HS-27A (cell line): ENCODE results near the gene UBE2E2.
"Not testable (repeated sequence)": the region's sequence is repeated elsewhere in the genome, so short reads cannot be mapped to it uniquely, and the experiment has no call there.

Experiments
- DNase-seq: peaks from one replicate; pipeline ENCODE4 v3.0.0-alpha.2; 2012; ENCODE audit warnings: low read depth, missing footprints

The UBE2E2 gene

DNA sequence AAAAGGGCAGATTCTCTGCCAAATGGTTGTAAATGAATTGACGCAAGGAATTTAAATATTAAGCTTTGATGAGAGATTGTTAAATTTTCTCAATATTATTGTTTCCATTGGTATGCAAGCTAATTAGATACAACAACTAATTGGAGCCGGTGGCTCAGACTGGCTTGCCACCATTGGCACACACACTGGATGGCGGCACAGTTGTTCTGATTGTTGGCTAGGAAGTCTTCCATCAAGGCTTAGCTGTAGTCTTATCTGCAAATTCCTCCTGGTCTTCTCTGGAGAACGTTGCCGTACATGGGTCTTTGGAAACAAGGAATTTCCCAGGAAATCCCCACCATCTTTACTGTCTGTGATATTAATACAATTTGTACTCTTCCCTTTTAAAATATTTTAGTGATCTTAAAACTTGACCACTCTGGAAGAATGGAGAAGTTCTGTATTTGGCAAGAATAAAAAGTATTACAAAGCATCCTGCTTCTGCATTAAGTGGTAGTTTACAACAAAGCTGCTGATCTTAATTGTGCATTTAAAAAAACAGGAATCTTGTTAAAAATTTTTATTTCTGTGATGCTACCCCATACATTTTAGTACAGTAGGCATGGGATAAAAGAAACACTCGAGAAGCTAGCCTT, 126.5 kb downstream of the UBE2E2 start:
- no peak for DNase-seq

DNA sequence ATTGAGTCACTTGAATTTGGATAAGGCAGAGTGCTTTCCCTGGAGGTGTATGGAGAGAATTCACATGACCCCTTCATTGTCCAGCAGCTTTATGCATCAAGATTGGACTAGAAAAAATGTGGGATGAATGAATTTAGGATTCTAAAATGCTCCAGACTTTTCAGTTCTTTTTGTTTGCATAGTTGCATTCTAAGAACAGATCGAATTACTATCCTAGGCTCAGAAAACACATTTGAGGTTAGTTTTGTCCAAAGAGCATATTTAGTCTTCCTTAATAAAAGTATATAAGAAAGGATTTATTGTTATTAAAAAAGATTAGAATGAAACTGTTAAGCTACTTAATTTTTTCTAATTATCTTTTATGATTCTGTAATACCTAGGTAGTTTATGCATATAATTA, 127.4 kb downstream of the UBE2E2 start:
- no peak for DNase-seq

DNA sequence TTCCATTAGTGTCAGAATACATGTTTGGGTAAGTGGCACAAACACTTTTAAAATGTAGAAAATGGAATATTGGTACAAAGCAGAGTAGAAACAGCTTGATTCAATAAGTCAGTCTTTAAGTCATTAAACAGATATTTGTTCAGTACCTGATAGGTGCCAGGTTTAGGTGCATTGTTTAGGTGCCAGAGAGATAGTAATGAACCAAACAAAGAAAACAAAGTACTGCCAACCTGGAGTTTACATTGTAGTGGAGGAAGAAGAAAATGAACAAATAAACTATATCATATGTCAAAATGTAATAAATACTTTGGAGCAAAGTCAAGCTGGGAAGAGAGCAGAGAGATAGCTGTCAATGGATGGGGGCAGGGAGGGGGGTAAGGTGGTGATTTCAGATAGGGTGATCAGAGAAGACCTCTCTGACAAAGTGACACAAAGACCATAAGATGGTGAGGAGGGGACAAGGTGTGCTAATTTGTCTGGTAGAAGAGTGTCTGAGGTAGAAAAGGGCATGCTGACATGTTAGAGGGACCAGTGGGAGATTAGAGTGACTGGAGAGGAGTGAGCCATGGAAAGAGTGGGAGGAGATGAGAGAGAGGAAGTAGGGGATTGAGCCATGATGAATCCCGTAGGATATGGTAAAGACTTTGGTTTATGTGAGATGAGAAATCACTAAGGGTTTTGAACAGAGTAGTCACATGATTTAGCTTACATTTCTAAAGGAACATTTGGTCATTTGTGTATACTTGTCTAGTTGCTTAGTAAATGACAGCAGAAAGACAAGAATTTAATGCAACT, 128.2 kb downstream of the UBE2E2 start:
- no peak for DNase-seq

DNA sequence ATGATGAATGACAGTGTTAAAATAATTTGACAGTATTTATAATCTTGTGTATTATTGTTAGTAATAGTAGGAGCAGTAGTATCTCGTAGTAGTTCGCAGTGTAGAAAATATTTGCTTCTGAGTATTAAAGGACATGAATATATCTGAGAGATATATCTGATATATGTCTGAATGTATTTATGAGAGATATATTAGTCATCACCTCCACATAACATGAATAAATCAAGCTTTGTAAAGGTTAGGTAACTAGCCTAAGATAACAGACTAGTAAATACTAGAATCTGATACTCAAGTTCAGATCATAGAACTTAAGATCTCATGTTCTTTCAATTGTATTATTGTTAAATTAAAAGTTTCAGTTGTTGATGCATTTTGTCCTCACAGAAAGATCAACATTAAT, 130.5 kb downstream of the UBE2E2 start:
- DNase-seq, result no peak

DNA sequence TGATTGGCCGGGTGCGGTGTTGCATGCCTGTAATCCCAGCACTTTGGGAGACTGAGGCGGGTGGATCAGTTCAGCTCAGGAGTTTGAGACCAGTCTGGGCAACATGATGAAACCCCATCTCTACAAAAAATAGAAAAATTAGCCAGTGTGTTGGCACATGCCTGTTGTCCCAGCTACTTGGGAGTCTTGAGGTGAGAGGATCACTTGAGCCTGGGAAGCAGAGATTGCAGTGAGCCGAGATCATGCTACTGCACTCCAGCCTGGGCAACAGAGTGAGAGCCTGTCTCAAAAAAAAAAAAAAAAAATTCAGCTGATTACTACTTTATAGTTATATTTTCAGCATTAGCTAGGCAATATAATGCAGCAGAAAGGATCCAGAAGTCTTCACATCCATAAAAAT, 133.7 kb downstream of the UBE2E2 start:
- DNase-seq, result not testable (repeated sequence)

DNA sequence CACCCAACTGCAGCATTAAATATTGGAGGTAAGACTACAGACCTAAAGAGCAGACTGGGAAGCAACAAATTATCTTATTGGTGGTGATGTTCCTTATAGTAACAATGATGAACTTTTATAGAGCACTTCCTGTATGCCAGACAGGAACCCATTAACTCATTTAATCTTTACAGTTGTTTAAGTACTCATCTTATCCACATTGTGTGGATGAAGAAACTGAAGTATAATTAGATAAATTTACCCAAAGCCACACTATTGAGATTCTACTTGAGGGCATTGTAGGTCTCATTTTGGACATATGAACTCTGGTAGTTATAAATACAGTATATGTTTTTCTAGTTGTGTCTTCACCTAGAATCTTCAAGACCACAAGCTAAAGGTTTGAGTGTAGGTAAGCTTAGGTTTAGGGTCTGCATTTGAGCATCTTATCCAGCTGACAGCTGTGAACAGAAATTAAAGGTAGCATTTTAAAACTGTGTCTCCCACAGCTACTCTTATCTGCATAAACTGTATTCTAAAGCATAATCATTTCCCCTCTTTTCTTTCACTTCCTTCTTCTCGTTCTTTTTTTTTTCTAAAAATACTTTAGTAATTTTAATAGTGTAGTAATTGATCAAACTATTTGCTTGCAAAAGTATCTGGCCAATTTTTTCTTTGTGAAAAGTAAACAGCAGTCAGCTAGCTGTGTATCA, 138.2 kb downstream of the UBE2E2 start:
- no peak for DNase-seq

DNA sequence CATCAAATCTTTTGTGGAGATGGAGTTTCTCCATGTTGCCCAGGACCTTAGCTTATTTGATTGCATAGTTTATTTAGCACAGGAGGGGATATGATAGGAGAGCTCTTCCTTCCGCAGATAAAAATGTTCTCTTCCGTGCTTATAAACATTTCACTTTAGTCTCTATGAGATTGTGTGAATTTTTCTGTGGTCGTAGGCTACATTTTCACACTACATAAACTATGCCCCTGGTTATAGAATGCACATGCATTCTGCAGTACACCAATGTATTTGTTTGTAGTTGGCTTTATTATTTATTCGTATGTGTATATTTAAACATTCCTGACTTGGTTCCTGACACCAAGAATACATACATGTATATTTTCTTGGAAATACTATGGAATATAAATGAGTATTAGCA, 139.2 kb downstream of the UBE2E2 start:
- no peak for DNase-seq

DNA sequence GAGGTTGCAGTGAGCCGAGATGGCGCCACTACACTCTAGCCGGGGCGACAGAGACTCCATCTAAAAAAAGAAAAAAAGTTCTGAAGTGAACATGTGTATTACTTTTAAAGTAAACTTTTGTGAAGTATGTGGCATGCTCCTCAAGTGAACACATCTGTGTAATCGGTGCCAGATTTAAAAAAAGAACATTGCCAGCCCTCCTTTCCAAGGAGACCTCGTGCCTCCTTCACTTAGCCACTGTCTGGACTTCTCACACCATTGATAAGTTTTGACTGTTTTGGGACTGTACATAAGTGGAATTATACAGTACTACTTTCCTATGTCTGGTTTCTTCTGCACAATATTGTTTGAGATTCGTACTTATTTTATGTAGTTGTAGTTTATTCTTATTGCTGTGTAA, 140.4 kb downstream of the UBE2E2 start:
- no peak for DNase-seq

DNA sequence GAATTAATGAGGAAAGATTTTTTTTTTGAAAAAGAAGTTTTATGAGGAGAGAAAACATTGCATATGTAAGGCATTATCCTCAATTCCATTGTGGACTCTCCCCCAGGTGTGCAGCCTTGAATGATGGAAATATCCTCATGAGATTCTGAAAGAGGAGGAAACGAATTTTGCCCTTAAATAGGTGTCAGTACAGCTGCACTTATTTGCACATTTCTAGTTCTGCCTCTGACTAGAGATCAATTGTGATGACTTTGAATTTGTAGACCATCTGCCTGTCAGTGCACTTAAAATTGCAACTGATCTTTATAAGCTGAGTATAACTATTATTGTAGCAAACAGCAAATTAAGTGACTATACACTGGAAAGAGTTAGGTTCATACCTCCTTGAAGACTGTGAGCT, 141.8 kb downstream of the UBE2E2 start:
- no peak for DNase-seq

DNA sequence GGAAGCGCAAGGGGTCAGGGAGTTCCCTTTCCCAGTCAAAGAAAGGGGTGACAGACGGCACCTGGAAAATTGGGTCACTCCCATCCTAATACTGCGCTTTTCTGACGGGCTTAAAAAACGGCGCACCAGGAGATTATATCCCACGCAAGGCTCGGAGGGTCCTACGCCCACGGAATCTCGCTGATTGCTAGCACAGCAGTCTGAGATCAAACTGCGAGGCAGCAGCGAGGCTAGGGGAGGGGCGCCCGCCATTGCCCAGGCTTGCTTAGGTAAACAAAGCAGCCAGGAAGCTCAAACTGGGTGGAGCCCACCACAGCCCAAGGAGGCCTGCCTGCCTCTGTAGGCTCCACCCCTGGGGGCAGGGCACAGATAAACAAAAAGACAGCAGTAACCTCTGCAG, 146.3 kb downstream of the UBE2E2 start:
- not testable (repeated sequence) for DNase-seq

DNA sequence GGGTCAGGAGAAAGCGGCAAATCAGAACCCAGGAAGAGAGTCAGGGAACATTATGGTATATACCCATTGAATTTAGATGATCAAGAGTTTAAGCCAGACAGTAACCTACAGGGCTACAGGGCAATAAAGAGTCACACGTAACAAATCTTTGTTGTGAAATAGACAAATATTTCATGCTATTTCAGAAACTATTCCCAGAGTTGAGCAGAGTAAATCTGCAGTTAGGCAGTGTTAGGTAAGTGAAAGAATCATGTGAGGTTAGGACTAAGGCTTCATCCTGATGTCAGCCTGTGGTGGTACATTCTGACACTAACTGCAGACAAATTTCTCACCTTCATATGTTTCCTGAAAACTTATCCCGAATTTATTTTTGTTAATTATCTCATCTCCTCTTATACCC, 153.0 kb downstream of the UBE2E2 start:
- no peak for DNase-seq

DNA sequence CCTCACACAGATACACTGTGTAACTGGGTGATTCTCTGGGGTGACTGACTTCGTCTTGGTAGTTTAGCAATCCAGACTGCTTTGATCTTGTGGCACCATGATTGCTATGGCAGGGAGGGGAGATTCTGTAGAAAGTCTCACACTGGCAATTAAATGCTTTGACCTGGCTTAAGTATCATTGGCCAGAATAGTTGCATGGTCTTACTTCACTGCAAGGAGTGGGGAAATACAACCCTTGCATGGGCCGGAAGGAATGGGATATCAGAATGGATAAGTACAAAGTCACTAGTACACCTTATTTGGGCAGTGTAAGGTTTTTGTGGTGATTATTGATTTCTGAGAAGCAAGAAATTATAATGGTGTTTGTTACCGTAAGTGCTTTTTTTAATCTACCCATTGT, 153.8 kb downstream of the UBE2E2 start:
- DNase-seq, result no peak

DNA sequence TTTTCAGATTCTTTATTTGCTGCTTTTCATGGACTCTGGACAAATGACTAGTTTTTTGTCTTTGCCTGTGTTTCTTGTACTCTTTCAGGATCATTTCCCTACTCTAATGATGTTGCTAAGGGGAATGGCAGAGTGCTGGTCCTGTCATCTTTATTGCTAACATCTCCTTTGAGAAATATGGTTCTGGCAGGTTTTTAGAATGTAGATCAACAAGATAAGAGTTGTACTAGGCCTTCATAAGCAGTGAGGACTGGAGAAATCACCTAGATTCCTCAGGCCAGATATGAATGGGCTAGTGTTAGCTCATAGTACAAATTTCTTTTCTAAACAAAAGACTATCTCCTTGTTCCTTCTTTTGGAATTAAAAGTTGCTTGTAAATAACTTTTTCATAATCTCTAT, 156.0 kb downstream of the UBE2E2 start:
- DNase-seq, result no peak

DNA sequence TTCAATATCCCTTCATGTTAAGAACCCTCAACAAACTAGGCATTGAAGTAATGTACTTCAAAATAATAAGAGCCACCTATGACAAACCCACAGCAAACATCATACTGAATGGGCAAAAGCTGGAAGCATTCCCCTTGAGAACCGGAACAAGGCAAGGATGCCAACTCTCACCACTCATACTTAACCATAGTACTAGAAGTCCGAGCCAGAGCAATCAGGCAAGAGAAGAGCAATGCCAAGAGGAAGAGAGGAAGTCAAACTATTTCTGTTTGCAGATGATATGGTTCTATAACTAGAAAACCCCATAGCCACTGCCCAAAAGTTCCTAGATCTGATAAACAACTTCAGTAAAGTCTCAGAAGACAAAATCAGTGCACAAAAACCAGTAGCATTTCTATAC, 161.9 kb downstream of the UBE2E2 start:
- no peak for DNase-seq

DNA sequence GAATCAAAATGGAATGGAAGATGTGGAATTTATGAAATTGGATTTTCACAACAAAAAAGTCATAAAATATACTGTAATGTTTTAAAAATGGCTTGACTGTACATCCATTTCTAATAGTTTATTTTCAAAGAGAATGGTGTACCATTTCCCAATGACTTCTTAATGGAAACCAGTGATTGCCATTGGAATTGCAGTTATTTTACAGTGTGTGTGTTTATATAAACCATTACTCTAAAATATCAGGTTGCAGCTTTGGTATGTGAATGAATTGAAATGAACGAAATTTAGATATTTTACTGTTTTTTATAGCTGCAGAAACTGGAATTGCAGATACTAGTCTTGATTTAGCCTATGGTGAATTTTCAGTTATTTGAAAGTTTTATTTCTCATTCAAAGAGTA, 165.6 kb downstream of the UBE2E2 start:
- DNase-seq, result no peak

DNA sequence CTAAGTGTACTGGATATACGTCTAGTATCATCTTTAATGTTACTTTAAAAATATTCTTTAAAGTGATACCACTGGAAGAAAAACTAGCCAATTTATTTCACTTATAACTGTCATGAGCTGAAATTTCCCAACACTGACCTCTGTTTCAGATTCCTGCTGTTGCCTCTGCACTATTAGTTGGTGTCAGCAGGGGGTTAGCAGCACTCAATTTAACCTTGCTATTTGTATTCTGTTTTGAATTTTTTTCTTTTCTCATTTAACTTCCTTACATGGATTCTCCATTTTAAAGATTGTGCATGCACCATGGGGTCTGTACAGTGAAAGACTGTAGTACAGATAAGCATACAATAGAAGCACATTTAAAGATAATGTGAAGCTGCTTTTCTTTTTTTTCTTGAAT, 169.2 kb downstream of the UBE2E2 start:
- no peak for DNase-seq

DNA sequence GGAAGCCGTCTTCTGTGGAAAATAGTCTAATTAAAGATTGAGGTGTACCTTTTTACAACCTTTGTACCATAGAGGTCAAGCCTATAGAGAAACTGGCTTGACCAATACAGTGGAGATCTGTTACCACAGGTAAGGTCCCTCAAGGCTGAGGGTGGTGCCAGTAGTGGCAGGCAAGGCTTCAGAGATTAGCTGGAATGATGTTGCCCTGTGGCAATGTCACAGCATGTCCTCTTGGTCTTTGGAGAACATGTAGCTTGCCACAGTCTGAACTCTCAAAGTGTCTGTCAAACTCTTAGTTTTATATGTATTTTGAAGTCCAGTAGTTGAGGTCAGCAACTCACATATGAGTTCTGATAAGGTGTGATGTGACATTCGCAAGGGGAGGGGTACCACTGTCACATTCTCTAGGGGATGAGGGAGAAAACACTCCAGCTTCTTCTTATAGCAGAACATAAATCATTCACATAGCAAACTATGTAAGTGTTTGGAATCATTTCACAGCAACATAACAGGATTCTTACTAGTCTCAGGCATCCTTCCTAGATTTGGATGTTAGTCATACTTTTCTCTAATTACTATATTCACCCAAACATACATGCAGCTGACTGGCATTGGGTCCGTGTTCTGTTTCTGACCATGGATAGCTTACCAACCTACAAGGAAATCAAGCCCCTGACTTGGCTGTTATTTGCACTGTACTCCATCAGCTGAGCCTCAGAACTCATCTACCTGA, 173.6 kb downstream of the UBE2E2 start:
- DNase-seq, result no peak

DNA sequence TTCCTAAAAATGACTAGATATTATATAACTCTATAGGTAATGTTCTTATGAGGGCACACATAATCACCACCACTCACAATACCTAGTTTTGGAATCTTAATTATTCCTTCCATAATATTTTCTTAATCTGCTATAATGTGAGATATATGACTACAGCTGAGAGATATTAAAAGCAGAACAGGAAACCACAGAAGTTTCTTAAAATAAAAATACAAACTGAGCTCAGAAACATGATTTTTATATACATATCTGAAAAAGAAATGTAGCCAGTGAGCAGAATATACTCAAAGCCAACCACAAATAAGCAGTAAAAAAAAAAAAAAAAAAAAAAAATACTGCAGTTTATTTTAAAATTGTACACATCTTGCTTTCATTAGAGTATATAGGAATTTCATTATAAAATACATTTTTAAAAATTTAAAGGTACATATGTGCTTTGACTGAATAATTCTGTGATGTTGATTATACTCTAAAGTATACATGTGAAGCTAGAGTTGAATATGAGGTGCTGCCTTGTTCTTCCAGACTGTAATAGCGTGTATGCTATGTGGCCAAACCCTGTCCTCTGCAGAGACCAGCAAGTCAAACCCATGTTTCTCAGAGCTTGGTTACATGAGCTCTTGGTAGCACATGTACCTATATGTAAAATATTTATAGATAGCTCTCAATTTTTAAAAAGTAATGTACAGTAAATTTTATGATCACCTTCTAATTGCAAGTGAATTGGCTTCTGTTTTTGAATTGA, 175.0 kb downstream of the UBE2E2 start:
- no peak for DNase-seq

DNA sequence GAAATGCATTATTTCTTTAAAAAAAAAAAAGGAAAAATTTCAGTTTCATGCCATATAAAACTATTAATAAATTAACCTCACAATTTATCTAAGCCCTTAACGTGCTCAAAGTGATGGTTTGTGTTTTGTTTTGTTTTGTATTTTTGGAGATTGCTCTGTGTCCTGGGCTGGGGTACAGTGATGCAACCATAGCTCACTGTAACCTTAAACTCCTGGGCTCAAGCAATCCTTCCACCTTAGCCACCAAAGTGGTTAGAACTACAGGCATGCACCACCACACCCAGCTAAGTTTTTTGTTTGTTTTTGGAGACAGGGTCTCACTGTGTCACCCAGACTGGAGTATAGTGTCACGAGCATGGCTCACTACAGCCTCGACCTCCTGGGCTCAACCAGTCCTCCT, 180.7 kb downstream of the UBE2E2 start:
- DNase-seq, result no peak

DNA sequence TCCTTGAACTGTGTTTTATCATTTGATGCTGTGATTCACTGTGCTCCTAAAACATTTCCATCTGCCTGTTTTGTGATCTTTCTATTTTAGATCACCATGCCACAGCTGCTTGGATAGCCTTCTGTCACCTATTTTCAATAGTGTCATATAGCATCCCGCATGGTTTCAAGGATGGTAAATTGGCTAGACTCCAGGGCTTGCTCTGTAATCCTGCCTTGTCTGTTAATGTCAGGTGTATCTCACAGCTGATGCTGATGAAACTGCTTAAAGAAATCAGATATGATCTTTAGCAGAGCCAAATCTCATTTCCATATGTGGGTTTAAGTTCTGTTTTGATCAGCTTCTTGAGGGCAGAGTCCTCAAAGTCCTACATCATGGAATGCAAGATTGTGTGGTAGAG, 182.2 kb downstream of the UBE2E2 start:
- no peak for DNase-seq

DNA sequence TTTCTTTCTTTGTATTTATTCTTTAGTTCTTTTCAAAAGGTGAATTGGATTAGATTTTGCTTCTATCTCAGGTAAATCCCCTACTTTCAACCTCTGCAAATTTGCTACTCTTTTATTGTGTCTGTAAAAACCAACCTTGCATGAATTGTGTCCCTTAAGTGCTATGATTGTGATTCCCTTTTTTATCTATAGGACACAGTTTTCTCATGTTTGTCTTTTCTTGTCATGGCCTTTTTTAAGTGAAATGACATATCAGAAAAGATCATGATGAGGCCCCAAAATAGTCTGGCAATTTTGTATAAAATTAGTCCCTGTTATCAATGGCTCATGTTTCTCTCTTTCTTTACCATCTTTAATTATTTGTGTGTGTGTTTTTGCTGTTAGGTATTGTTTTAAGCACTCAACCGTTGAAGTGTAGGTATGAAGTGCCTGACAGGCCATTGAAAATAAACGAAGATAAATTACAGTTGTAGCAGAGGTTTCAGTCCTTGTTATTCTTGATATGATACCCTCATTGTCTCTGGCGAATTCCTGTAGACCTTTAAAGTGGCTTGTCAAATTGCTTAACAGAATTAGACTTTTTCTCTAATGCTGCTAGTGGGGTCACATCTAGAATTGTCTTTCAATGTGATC, 184.3 kb downstream of the UBE2E2 start:
- no peak for DNase-seq
